Suppressor macrophage treated with lipopolysaccharide for 4 hours (primary cell): Measurements from ENCODE around the gene CNN2.

ENCODE experiments used
- DNase-seq: peaks from one replicate; pipeline ENCODE4 v3.0.0-alpha.2; 2020

The CNN2 gene

DNA sequence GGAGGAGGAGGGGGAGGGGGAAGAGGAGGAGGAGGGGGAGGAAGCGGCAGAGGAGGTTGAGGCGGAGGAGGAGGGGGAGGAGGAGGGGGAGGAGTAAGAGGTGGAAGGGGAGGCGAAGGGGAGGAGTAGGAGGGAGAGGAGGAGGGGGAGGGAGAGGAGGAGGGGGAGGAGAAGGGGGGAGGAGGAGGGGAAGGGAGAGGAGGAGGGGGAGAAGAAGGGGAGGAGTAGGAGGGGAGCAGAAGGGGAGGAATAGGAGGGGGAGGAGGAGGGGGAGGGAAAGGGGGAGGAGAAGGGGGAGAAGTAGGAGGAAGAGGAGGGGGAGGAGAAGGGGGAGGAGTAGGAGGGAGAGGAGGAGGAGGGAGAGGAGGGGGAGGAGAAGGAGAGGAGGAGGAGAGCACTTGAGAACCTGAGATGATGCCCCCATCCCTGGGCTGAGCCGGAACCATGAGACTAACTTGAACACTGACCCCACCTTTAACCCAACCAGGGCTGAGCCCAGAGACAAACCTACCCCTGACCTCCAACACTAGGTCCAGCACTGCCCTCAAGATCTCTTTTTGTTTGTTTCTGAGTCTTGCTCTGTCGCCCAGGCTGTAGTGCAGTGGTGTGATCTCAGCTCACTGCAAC, 26.1 kb downstream of the CNN2 start:
- no peak for DNase-seq

DNA sequence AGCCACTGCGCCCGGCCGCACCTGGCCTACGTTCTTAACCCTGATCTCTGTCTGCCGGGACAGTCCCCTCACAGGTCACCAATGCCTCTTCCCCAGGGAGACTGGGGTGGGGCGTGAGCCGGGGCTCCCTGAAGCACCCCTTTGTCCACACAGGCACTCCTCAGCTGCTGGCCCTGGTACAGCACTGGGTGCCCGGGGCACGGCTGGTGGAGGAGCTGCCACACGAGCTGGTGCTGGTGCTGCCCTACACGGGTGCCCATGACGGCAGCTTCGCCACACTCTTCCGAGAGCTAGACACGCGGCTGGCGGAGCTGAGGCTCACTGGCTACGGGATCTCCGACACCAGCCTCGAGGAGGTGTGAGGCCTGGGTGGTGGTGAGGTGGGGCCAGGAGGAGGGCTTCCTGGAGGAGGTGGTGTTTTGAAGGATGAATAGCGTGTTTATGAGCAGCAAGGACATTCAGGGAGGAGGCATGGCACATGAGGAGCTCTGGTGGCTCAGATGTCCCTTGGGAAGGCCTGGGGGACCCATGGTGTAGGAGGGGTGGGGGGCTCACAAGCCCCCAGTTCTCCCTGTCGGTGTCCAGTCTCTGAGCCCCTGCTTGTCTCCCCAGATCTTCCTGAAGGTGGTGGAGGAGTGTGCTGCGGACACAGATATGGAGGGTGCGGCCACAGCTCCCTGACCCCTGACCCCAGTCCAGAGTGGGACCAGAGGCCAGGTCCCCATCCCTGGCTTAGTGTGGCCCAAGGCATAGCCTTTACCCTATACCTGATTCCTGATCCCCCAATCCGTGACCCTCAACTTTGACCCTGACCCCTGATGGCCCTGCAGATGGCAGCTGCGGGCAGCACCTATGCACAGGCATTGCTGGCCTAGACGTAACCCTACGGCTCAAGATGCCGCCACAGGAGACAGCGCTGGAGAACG, 27.0 kb downstream of the CNN2 start:
- DNase-seq, result no peak

DNA sequence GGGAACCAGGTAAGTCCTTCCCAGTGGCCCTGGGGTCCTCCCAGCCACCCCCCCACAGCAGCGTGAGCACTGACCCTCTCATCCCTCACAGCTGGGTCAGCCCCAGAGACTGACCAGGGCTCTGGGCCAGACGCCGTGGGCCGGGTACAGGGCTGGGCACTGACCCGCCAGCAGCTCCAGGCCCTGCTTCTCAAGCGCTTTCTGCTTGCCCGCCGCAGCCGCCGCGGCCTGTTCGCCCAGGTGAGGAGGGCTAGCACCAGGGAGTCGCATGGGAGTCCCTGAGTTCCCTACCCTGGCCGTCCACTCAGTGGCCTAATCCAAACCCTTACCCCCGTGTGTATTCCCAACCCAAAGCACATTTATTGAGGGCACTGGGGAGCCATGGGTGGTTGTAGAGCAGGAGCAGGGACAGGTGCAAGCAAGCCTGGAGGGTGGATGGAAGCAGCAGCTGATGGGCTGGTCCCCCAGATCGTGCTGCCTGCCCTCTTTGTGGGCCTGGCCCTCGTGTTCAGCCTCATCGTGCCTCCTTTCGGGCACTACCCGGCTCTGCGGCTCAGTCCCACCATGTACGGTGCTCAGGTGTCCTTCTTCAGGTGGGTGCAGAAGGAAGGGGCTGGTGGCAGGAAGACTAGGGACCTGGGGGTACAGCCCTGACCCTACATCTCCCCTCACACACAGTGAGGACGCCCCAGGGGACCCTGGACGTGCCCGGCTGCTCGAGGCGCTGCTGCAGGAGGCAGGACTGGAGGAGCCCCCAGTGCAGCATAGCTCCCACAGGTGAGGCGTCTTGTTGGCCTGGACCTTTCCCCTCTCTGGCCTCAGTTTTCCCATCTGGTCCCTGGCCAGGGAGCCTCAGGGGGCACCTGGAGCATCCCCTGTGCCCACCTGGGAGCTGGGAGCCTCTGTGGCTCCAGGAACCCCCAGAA, 28.0 kb downstream of the CNN2 start:
- no peak for DNase-seq

DNA sequence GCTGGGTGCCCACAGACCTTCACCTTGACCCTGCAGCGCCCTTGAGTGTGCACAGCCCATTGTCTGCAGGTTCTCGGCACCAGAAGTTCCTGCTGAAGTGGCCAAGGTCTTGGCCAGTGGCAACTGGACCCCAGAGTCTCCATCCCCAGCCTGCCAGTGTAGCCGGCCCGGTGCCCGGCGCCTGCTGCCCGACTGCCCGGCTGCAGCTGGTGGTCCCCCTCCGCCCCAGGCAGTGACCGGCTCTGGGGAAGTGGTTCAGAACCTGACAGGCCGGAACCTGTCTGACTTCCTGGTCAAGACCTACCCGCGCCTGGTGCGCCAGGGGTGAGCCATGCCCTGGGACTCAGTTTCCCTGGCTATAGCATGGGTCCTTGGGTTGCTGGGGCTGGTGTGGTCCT, 28.6 kb downstream of the CNN2 start:
- DNase-seq, result no peak

DNA sequence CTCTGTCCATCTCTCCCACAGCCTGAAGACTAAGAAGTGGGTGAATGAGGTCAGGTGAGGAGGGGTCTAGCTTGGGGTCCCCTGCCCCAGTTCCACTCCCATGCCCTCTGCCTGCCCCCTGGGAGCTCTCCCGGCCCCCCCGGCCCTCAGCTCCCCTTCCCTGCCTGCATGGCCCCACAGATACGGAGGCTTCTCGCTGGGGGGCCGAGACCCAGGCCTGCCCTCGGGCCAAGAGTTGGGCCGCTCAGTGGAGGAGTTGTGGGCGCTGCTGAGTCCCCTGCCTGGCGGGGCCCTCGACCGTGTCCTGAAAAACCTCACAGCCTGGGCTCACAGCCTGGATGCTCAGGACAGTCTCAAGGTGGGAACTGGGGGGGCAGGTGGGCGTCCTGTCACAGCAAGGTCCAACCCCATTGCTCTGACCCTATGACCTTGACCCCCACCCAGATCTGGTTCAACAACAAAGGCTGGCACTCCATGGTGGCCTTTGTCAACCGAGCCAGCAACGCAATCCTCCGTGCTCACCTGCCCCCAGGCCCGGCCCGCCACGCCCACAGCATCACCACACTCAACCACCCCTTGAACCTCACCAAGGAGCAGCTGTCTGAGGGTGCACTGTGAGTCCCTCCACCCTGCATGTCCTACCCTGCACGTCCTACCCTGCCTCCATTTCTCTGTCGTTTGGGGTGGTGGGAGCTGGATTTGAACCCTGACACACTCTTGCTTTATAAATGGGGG, 29.6 kb downstream of the CNN2 start:
- no peak for DNase-seq

DNA sequence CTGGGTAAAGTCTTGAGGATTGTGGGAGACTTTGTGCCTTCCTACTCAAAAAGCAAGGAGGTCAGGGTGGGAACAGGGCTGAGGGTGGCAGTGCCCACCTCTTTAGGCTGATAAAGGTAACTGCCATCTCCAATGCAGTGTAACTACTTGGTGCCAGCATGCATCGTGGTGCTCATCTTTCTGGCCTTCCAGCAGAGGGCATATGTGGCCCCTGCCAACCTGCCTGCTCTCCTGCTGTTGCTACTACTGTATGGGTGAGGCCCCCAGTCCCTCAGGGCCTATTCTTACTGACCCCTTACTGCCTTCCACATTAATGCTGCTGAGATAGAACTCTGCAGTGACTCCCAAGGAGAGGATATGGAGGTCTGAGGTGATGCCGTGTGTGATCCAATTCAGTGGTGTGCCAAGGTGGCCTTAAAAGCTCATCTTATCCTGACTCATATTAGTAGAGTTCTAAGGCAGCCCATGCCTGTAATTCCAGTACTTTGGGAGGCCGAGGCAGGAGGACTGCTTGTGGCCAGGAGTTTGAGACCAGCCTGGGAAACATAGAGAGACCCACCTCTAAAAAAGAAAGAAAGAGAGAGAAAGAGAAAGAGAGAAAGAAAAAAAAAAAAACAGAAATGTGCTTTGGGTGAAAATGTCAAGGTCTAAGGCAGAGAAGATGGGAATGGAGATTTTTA, 30.9 kb downstream of the CNN2 start:
- peak; percentile 41 for DNase-seq

DNA sequence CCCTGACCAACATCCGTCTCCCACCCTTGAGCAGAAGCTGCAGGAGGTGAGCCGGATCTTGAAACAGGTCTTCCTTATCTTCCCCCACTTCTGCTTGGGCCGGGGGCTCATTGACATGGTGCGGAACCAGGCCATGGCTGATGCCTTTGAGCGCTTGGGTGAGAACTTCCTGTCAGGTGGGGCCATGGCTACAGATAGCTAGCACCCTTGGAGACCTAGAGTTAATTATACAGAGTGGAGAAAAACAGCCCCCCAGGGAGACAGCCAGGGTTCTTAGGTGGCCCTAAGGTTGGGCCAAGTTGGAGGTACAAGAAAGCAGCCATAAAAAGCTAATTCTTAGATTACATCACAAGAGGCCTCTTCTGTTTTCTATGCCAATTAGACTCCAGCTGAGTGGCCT, 31.7 kb downstream of the CNN2 start:
- no peak for DNase-seq

DNA sequence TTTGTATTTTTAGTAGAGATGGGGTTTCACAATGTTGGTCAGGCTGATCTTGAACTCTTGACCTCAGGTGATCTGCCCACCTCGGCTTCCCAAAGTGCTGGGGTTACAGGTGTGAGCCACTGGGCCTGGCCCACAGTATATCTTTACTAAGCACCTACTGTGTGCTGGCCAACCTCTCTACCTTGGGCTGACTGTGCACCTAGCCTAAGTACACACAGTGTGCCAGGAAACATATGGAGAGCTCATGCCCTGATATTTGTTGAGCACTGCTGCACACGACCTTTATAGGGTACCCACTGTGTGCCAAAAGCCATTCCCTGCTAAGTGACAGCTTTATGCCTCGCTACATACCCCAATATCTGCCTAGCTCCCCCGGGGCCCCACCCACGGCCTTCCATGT, 34.3 kb downstream of the CNN2 start:
- DNase-seq, result no peak

DNA sequence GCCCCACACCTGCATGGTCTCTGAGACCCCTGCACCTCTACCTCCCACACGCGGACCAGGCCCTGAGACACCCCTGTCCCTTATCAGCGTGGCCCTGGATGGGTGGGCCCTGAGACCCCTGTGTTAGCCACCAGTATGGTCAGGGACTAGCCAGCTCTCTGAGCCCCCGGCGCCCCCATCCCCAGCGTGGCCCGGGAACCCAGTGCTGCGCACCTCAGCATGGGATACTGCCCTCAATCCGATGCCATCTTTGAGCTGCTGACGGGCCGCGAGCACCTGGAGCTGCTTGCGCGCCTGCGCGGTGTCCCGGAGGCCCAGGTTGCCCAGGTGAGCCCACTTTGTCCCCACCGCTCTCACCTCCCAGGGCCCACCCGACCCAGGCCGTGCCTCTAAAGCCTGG, 35.6 kb downstream of the CNN2 start:
- DNase-seq, result no peak

DNA sequence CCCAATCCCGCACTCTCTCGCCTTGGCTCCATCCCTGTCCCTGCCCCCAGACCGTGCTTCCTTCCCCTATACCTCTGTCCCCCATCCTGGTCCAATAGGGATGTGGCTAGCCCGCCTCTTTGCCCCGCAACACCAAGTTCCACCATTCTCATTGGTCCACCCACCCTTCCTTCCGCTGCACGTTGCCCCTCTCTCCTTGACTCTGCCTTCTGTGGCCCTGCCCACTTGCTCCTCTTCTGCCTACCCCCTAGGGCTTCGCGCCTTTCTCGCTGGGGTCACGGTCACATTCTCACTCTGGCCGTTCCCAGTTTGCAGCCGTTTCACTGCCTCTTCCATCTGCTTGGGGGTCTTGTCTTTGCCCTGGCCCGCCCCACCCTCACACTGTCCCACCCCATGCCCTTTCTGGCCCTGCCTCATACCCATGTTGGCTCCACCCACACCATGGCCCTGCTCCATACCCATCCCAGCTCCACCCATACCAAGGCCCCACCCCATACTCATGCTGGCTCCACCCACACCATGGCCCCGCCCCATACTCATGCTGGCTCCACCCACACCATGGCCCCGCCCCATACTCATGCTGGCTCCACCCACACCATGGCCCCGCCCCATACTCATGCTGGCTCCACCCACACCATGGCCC, 36.1 kb downstream of the CNN2 start:
- peak; percentile 37 for DNase-seq

DNA sequence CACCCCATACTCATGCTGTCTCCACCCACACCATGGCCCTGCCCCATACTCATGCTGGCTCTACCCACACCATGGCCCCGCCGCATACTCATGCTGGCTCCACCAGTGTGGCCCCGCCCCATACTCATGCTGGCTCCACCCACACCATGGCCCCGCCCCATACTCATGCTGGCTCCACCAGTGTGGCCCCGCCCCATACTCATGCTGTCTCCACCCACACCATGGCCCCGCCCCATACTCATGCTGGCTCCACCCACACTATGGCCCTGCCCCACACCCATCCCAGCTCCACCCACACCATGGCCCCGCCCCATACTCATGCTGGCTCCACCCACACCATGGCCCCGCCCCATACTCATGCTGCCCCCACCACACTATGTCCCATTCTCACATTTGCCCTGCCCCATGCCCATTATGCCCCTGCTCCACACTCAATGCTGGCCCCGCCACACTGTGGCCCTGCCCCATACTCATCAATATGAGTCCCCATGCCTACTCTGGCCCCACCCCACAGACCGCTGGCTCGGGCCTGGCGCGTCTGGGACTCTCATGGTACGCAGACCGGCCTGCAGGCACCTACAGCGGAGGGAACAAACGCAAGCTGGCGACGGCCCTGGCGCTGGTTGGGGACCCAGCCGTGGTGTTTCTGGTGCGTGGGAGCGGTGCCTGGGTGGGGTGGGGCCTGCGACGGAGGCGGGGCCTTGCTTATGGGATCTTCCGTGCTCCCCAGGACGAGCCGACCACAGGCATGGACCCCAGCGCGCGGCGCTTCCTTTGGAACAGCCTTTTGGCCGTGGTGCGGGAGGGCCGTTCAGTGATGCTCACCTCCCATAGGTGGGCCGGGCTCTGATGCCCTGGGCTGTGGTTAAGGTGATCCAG, 36.9 kb downstream of the CNN2 start:
- DNase-seq, result peak; percentile 42

DNA sequence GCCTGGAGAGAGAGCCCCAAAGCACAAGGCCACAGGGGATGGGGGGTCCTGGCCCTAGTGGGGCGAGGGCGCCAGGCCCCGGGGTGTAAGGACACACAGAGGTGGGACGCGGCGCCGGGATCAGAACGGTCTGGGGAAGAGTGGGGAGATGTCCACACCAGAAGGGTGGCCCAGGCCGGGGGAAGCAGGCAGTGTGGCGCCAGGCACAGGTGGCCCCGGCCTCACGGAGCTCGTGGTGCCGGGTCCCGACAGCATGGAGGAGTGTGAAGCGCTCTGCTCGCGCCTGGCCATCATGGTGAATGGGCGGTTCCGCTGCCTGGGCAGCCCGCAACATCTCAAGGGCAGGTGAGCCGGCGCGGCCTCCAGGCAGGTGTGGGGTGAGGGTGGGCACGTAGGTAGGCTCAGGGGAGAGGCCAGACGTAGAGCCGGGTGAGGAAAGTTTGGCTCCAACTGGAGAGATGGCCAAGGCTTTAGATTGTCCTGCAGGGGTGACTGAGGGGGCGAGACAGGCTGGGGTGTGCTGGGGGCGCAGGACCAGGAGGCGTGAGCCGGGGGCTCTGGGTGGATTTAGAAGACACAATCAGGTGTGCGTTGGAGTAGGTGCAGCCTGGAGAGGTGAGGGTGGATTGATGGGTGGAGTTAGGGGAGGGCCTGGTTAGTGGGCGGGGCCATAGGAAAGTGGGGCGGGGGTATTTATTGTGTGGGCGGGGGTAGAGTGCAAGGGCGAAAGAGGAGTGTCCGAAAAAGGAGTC, 37.7 kb downstream of the CNN2 start:
- no peak for DNase-seq

DNA sequence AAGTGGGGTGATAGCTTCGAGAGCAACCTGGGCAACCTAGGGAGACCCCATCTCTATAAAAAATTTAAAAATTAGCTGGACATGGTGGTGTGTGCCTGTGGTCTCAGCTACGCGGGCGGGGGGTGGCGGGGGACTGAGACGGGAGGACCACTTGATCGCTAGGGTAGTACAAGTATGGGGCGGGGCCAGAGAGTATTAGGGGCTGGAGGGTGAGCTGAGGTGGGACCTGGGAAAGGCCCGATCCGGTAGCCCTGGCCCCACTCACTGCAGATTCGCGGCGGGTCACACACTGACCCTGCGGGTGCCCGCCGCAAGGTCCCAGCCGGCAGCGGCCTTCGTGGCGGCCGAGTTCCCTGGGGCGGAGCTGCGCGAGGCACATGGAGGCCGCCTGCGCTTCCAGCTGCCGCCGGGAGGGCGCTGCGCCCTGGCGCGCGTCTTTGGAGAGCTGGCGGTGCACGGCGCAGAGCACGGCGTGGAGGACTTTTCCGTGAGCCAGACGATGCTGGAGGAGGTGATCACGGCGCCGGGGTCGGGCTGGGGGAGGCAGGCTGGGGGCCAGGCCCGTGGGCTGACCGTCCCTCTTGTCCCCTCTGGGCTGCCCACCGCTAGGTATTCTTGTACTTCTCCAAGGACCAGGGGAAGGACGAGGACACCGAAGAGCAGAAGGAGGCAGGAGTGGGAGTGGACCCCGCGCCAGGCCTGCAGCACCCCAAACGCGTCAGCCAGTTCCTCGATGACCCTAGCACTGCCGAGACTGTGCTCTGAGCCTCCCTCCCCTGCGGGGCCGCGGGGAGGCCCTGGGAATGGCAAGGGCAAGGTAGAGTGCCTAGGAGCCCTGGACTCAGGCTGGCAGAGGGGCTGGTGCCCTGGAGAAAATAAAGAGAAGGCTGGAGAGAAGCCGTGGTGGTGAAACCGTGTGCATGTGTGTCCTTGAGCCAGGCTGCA, 38.5 kb downstream of the CNN2 start:
- peak; percentile 88 for DNase-seq

DNA sequence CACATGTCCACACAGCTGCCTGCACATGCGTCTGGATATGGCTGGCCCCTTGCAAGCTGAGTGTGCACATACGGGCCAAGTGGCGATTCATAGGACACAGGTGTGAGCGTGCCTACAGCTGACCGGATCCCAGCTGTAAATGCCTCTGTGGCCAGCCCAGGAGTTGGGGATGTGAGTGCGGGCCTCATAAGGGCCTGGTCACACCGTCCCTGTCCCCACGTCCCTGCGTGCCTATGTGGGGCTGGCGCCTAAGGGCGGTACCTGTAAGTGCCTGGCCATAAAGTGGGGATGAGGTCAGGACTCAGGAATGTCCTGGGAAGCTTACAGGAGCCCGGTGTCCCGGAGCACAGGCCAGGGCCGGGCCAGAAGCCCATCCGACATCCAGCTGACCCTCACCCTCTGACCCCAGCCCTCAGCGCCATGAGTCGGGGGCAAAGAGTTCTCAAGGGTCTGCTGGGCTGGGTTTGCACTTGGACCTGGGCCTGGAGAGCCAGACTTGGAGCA, 39.2 kb downstream of the CNN2 start:
- no peak for DNase-seq

DNA sequence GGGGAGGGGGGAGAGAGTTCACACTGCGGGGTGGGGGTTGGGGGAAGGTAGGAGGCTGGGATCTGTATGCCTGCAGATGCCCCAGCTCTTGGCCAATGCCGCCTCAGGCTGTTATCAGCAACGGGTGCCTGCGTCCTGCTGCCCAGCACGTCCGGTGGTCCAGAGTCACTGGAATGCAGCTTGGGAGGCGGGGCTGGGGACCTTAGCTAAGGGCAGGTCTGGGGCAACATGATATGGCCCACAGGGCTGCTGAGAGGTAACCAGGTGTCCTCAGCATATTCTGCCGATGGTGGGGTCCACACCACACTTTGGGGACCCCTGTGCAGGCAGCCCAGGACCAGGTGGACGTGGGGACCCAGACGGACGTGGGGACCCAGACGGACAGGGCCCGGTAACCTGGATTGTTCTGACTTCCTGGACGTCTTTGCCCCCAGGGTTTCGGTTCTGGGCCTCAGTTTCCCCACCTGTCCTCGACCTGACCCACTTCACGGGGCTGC, 39.9 kb downstream of the CNN2 start:
- no peak for DNase-seq

DNA sequence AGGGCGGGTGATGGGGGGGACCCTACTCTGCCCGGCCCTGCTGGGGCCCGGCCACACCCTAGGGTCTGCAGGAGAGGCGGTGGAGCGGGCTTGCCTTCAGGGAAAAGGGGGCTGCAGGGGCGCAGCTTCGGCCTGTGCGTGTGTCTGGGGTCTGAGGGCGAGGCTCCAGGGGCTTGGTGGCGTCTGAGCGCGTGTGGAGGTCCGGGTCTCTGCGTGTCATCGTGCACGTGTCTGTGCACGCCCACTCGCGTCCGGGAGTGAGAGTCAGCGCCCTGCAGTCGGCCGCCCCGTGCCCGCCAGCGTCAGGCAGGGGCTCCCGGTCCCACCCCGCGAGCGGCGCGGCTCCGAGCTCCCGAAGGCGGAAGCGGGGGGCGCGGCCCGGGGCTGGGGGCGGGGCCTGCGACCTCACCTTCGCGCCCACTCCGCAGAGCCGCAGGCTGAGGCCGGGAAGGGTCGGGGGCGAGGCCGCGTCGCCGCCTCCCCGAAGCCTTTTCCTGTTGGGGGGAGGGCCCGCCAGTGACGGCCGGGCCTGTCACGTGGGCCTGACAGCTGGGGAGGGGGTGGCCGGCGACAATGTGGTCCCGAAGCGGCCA, 40.4 kb downstream of the CNN2 start, which contains the start of gene ARHGAP45:
TSS of gene ARHGAP45 (plus strand) at position 420 of the 593 bp plus-strand sequence. CDS start 239 bp downstream, outside the sequence.
- peak; percentile 84 for DNase-seq

DNA sequence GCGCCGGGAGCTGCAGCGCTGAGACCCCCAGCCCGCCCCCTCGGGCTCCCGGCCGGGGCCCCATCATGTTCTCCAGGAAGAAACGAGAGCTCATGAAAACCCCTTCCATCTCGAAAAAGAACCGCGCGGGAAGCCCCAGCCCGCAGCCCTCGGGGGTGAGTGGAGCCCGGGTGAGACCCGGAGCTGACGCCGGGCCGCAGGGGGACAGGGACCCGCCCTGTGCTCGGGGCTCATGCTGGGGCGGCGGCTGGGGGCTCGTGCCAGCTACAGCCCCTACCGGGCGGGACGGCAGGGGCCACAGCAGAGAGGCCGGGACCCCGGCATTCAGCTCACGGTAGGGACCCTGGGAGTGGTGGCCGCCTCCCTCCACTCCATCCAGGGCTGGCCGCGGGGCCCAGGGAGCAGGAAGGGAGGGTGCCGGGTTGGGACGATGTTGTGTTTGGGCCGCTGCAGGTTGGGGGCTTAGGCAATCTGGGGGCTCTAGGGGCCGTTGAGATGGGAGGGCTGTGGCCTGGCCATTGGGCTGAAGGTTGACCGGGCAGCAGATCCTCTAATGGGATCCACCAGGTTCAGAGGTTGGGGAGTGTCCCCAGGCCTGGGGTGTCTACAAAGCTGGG, 41.0 kb downstream of the CNN2 start:
- peak; percentile 44 for DNase-seq
